Transverse colon (tissue), 4 donors: ENCODE results near the gene TBC1D22B.

Experiments
- EP300 ChIP-seq: sonication (generic); formaldehyde crosslinking; IDR thresholded peaks from one replicate; pipeline ENCODE4 v1.6.1; 2017; ENCODE audit warnings: antibody characterized with exemption, low read depth
- POLR2A ChIP-seq: fragments of 450-650 bp; IDR thresholded peaks from one replicate; pipeline ENCODE4 v1.6.1; 2016; ENCODE audit warnings: antibody characterized with exemption, mild to moderate bottlenecking, moderate library complexity
- POLR2AphosphoS5 ChIP-seq, 3 donors: sonication (generic); formaldehyde crosslinking; IDR thresholded peaks; one replicate each; pipeline ENCODE4 v1.6.1; 2016; ENCODE audit warnings: antibody characterized with exemption in 3 of 3
- TF ChIP-seq, protein P1 (sequence below), 5 experiments: fragments of 200-600 bp in 3 of 5; fragments of 450-650 bp in 2 of 5; sonication (generic) in 3 of 5; IDR thresholded peaks; 1 replicate in 2 of 5; 2 replicates in 3 of 5; pipeline ENCODE4 v1.5.1; 2016 to 2017; ENCODE audit warnings: antibody characterized with exemption in 5 of 5, inconsistent platforms in 3 of 5, mild to moderate bottlenecking in 2 of 5, moderate library complexity in 1 of 5

- TF ChIP-seq, protein P1, sequence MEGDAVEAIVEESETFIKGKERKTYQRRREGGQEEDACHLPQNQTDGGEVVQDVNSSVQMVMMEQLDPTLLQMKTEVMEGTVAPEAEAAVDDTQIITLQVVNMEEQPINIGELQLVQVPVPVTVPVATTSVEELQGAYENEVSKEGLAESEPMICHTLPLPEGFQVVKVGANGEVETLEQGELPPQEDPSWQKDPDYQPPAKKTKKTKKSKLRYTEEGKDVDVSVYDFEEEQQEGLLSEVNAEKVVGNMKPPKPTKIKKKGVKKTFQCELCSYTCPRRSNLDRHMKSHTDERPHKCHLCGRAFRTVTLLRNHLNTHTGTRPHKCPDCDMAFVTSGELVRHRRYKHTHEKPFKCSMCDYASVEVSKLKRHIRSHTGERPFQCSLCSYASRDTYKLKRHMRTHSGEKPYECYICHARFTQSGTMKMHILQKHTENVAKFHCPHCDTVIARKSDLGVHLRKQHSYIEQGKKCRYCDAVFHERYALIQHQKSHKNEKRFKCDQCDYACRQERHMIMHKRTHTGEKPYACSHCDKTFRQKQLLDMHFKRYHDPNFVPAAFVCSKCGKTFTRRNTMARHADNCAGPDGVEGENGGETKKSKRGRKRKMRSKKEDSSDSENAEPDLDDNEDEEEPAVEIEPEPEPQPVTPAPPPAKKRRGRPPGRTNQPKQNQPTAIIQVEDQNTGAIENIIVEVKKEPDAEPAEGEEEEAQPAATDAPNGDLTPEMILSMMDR (IDR thresholded peaks at IDR 0.05), result no peak
- no peak for TF ChIP-seq POLR2A
- no peak for TF ChIP-seq POLR2AphosphoS5 (IDR thresholded peaks at IDR 0.05)
- no peak for TF ChIP-seq EP300
Observed at GRCh38 chr6:37316071-37316470, 58.5 kb downstream of the TBC1D22B start.
